PC-9 (cell line): ENCODE data around the gene TRAM2. TPM values are rescaled to one million over a fixed set of nuclear protein-coding genes. Genes with fewer than 3 reads are reported as not detected.

Source experiments
- BruUV-seq: library from RNA; stranded (reverse); fragments of 400-500 nt; replicated peaks from 2 replicates; lab custom pipeline; 2021; lab: Mats Ljungman, UMichigan
- CTCF ChIA-PET: fragments of 300-600 bp; sonication (Branson Sonifier 250); formaldehyde crosslinking; loops from one replicate; lab custom pipeline; 2022; ENCODE audit warnings: antibody characterized with exemption; lab: Charles Lee
- POLR2A ChIA-PET: fragments of 300-600 bp; sonication (Branson Sonifier 250); formaldehyde crosslinking; loops from one replicate; lab custom pipeline; 2022; ENCODE audit warnings: antibody characterized with exemption; ENCODE audit not compliant: unreplicated experiment; lab: Charles Lee
- DNase-seq, 2 experiments: peaks; one replicate each; pipeline versions ENCODE4 v3.0.0 to v3.0.0-alpha.2; 2015 to 2022; ENCODE audit warnings: mixed read lengths in 1 of 2
- H2AFZ ChIP-seq: fragments of 200-600 bp; sonication (generic); 2 replicates; pipeline ENCODE4 v1.8.1; 2017; ENCODE audit warnings: antibody characterized with exemption
- H3F3A ChIP-seq: fragments of 200-600 bp; sonication (generic); 2 replicates; pipeline ENCODE4 v1.8.1; 2017; ENCODE audit warnings: antibody characterized with exemption, mild to moderate bottlenecking, low read depth; ENCODE audit not compliant: insufficient read depth
- H3K27ac ChIP-seq: fragments of 200-600 bp; sonication (generic); 2 replicates; pipeline ENCODE4 v1.6.1; 2016; ENCODE audit warnings: mixed run types
- H3K27me3 ChIP-seq: fragments of 200-600 bp; sonication (generic); 2 replicates; pipeline ENCODE4 v1.6.1; 2016; ENCODE audit warnings: low read depth, mixed run types; ENCODE audit not compliant: insufficient read depth
- H3K36me3 ChIP-seq: fragments of 200-600 bp; sonication (generic); 2 replicates; pipeline ENCODE4 v1.6.1; 2016; ENCODE audit warnings: low read depth, mixed run types
- H3K4me1 ChIP-seq: fragments of 200-600 bp; sonication (generic); replicated peaks from 2 replicates; pipeline ENCODE4 v1.6.1; 2016; ENCODE audit warnings: mixed run types; ENCODE audit not compliant: insufficient read depth
- H3K4me2 ChIP-seq: fragments of 200-600 bp; sonication (generic); 2 replicates; pipeline ENCODE4 v1.6.1; 2017; ENCODE audit warnings: mixed run types
- H3K4me3 ChIP-seq: fragments of 200-600 bp; sonication (generic); 2 replicates; pipeline ENCODE4 v1.6.1; 2016; ENCODE audit warnings: mixed run types
- H3K79me2 ChIP-seq: fragments of 200-600 bp; sonication (generic); 2 replicates; pipeline ENCODE4 v1.6.1; 2017; ENCODE audit warnings: low read depth, mixed run types
- H3K9me2 ChIP-seq: fragments of 200-600 bp; sonication (generic); 2 replicates; pipeline ENCODE4 v1.8.1; 2017; ENCODE audit warnings: mild to moderate bottlenecking; ENCODE audit not compliant: insufficient read depth
- H3K9me3 ChIP-seq: fragments of 200-600 bp; sonication (generic); 2 replicates; pipeline ENCODE4 v1.8.1; 2016; ENCODE audit warnings: low read depth; ENCODE audit not compliant: insufficient read depth
- H4K20me1 ChIP-seq: fragments of 200-600 bp; sonication (generic); 2 replicates; pipeline ENCODE4 v1.8.1; 2017; ENCODE audit not compliant: insufficient read depth
- CTCF ChIP-seq: fragments of 200-600 bp; sonication (generic); conservative IDR thresholded peaks from 2 replicates; pipeline ENCODE4 v1.6.1; 2017; ENCODE audit warnings: mixed run types, antibody characterized with exemption, mild to moderate bottlenecking, moderate library complexity
- EZH2 ChIP-seq: fragments of 200-600 bp; sonication (generic); IDR thresholded peaks from 2 replicates; pipeline ENCODE4 v1.8.0; 2017; ENCODE audit warnings: antibody characterized with exemption, low read depth
- intact Hi-C: fragments of 100-400 bp; cut with micrococcal nuclease; formaldehyde crosslinking; loops from one replicate; pipeline ENCODE4 v1.10.0; 2022; ENCODE audit not compliant: unreplicated experiment
- total RNA-seq: library from RNA; stranded (reverse); gene quantifications from 2 replicates; pipeline ENCODE4 v1.2.3, GENCODE V29; 2021

TRAM2 gene
- total RNA-seq, 1 experiment from 2014 or later = 40.9 TPM

- H3K27me3 ChIP-seq = no peaks in the 10 kb centered on the region
- no peaks in the 10 kb centered on the region for H3K9me3 ChIP-seq
- no peak overlapping the region for H2AFZ ChIP-seq
- no TSS peak for BruUV-seq
- TF ChIP-seq EZH2 (no peak), CTCF (0 out of 2 replicates have a peak, but pooled peaks have one; percentile 29)
- no peaks in the 10 kb centered on the region for H3K79me2 ChIP-seq
- no peaks in the 10 kb centered on the region for H3K36me3 ChIP-seq
- ChIA-PET CTCF (interaction anchor here (0.6 to 0.7 kb wide), 4 partner anchors 73 to 175 kb away, joined by 3 read pairs; no protein-coding TSS in a partner anchor), POLR2A (interaction anchor here (0.7 kb wide), 2 partner anchors 20 to 24 kb away, joined by 4 read pairs; no protein-coding TSS in a partner anchor)
- peaks cover 13% of the 10 kb centered on the region for H3K4me1 ChIP-seq
- no peaks in the 10 kb centered on the region for H3F3A ChIP-seq
- no peak overlapping the region for H3K27ac ChIP-seq
- peak overlapping the region; percentile 26; the same call in 1 of the 2 replicates for H3K4me2 ChIP-seq
- H3K4me3 ChIP-seq = no peak overlapping the region
- H3K9me2 ChIP-seq = no peaks in the 10 kb centered on the region
- intact Hi-C loops = loop anchor here (1.0 to 5.0 kb wide), 2 partner anchors 86 to 173 kb away; no protein-coding TSS in a partner anchor
- peak in 1 of 2 experiments; percentile 40 for DNase-seq
- H4K20me1 ChIP-seq = no peaks in the 10 kb centered on the region
Measured at GRCh38 chr6:52590152-52590891, 13.5 kb upstream of the TRAM2 start.

- H3K27ac ChIP-seq = no peak overlapping the region
- H4K20me1 ChIP-seq = no peaks in the 10 kb centered on the region
- TF ChIP-seq CTCF = no peak
- TF ChIP-seq EZH2 = no peak
- H3K9me3 ChIP-seq = no peaks in the 10 kb centered on the region
- H3F3A ChIP-seq = no peaks in the 10 kb centered on the region
- H3K4me1 ChIP-seq = peaks cover 8% of the 10 kb centered on the region
- no peak overlapping the region for H3K4me2 ChIP-seq
- no peak overlapping the region for H3K4me3 ChIP-seq
- no peaks in the 10 kb centered on the region for H3K79me2 ChIP-seq
- no peak overlapping the region for H2AFZ ChIP-seq
- ChIA-PET CTCF (no interaction called here), POLR2A (no interaction called here)
- no peaks in the 10 kb centered on the region for H3K27me3 ChIP-seq
- intact Hi-C loops = no loop called here
- no peaks in the 10 kb centered on the region for H3K9me2 ChIP-seq
- no peak for DNase-seq
- H3K36me3 ChIP-seq = no peaks in the 10 kb centered on the region
- no TSS peak for BruUV-seq
Measured at GRCh38 chr6:52588710-52589091, 11.8 kb upstream of the TRAM2 start.

- POLR2A ChIA-PET = no interaction called here
- Histone ChIP-seq H3K9me3 (no peaks in the 10 kb centered on the region), H2AFZ (no peak overlapping the region), H4K20me1 (no peaks in the 10 kb centered on the region), H3K4me2 (no peak overlapping the region), H3K36me3 (no peaks in the 10 kb centered on the region), H3K4me3 (no peak overlapping the region), H3K4me1 (peaks cover 8% of the 10 kb centered on the region), H3K9me2 (no peaks in the 10 kb centered on the region), H3F3A (no peaks in the 10 kb centered on the region), H3K27ac (no peak overlapping the region), H3K27me3 (no peaks in the 10 kb centered on the region), H3K79me2 (no peaks in the 10 kb centered on the region)
- no peak for TF ChIP-seq CTCF
- TF ChIP-seq EZH2 = no peak
- CTCF ChIA-PET = no interaction called here
- no peak for DNase-seq
- intact Hi-C loops = no loop called here
- BruUV-seq = no TSS peak
Measured at GRCh38 chr6:52588087-52588709, 11.3 kb upstream of the TRAM2 start.
